IMR-90 (cell line): ENCODE data around the gene ADCK1. TPM values are rescaled to one million over a fixed set of nuclear protein-coding genes. Genes with fewer than 3 reads are reported as not detected.

Experiments
- ATAC-seq: fragments of 200-7000 bp; cut with Tn5 transposase; 2 replicates; pipeline ENCODE4 v1.9.1; 2020; ENCODE audit warnings: low read depth, mild to moderate bottlenecking, moderate library complexity
- BruUV-seq: library from RNA; stranded (reverse); fragments of 400-500 nt; replicated peaks from 2 replicates; lab custom pipeline; 2021; lab: Mats Ljungman, UMichigan
- CTCF ChIA-PET: fragments of 300-600 bp; formaldehyde crosslinking; extraction: SDS; loops from one replicate; lab custom pipeline; 2021; ENCODE audit warnings: antibody characterized with exemption; lab: Yijun Ruan, JAX
- POLR2A ChIA-PET: fragments of 300-600 bp; sonication (Branson Sonifier 250); formaldehyde crosslinking; loops from one replicate; lab custom pipeline; 2022; ENCODE audit warnings: antibody characterized with exemption; ENCODE audit not compliant: unreplicated experiment; lab: Charles Lee
- DNase-seq: peaks from one replicate; pipeline ENCODE4 v3.0.0; 2013
- H2AFZ ChIP-seq: replicated peaks from 2 replicates; pipeline ENCODE3; 2013; ENCODE audit warnings: low read length, mild to moderate bottlenecking; ENCODE audit not compliant: poor library complexity
- H2AK5ac ChIP-seq: 2 replicates; pipeline ENCODE4 v1.6.1; 2013; ENCODE audit warnings: low read depth, low read length, inconsistent platforms
- H2AK9ac ChIP-seq: replicated peaks from 2 replicates; pipeline ENCODE3; 2013; ENCODE audit warnings: mild to moderate bottlenecking, low read depth, low read length, moderate library complexity; ENCODE audit not compliant: poor library complexity
- H2BK120ac ChIP-seq: 2 replicates; pipeline ENCODE4 v1.6.1; 2013; ENCODE audit warnings: low read depth, low read length, inconsistent platforms
- H2BK15ac ChIP-seq: 3 replicates; pipeline ENCODE4 v1.6.1; 2013; ENCODE audit warnings: low read depth, low read length, inconsistent platforms
- H2BK20ac ChIP-seq: 2 replicates; pipeline ENCODE4 v1.6.1; 2013; ENCODE audit warnings: low read depth, mild to moderate bottlenecking, inconsistent platforms, low read length, moderate library complexity
- H2BK5ac ChIP-seq: 2 replicates; pipeline ENCODE4 v1.6.1; 2013; ENCODE audit warnings: mild to moderate bottlenecking, low read depth, low read length, inconsistent platforms; ENCODE audit not compliant: poor library complexity, severe bottlenecking
- H3K14ac ChIP-seq: replicated peaks from 2 replicates; pipeline ENCODE4 v1.6.1; 2013; ENCODE audit warnings: low read depth, low read length, inconsistent platforms
- H3K18ac ChIP-seq: 2 replicates; pipeline ENCODE4 v1.6.1; 2013; ENCODE audit warnings: low read depth, low read length, control low read depth
- H3K23ac ChIP-seq: 2 replicates; pipeline ENCODE4 v1.6.1; 2013; ENCODE audit warnings: low read depth, low read length, inconsistent platforms
- H3K27ac ChIP-seq: 2 replicates; pipeline ENCODE4 v1.5.1; 2013; ENCODE audit warnings: mild to moderate bottlenecking, control low read depth, low read length; ENCODE audit not compliant: insufficient read depth
- H3K27me3 ChIP-seq: 2 replicates; pipeline ENCODE4 v1.6.1; 2013; ENCODE audit warnings: low read length; ENCODE audit not compliant: control insufficient read depth, insufficient read depth
- H3K36me3 ChIP-seq: 2 replicates; pipeline ENCODE4 v1.6.1; 2013; ENCODE audit warnings: low read length, mixed read lengths; ENCODE audit not compliant: control insufficient read depth, insufficient read depth
- H3K4ac ChIP-seq: 2 replicates; pipeline ENCODE4 v1.6.1; 2013; ENCODE audit warnings: low read depth, low read length, inconsistent platforms
- H3K4me1 ChIP-seq: 2 replicates; pipeline ENCODE4 v1.6.1; 2013; ENCODE audit warnings: low read length, mixed read lengths; ENCODE audit not compliant: control insufficient read depth, insufficient read depth
- H3K4me2 ChIP-seq: 2 replicates; pipeline ENCODE4 v1.6.1; 2013; ENCODE audit warnings: low read depth, mild to moderate bottlenecking, control low read depth, low read length, moderate library complexity
- H3K4me3 ChIP-seq: 2 replicates; pipeline ENCODE4 v1.5.1; 2013; ENCODE audit warnings: low read depth, mild to moderate bottlenecking, control low read depth, low read length, moderate library complexity; ENCODE audit not compliant: insufficient read depth
- H3K56ac ChIP-seq: 2 replicates; pipeline ENCODE4 v1.6.1; 2013; ENCODE audit warnings: low read length, inconsistent platforms; ENCODE audit not compliant: insufficient read depth; ENCODE audit errors: extremely low read depth
- H3K79me1 ChIP-seq, 2 experiments: 2 replicates each; pipeline ENCODE4 v1.6.1; 2013; ENCODE audit warnings: low read length in 2 of 2, inconsistent platforms in 1 of 2, low read depth in 1 of 2
- H3K9ac ChIP-seq: 2 replicates; pipeline ENCODE4 v1.6.1; 2013; ENCODE audit warnings: low read depth, low read length, control low read depth
- H3K9me1 ChIP-seq: 2 replicates; pipeline ENCODE4 v1.6.1; 2013; ENCODE audit warnings: low read length, inconsistent platforms; ENCODE audit not compliant: insufficient read depth
- H3K9me3 ChIP-seq: 2 replicates; pipeline ENCODE4 v1.6.1; 2013; ENCODE audit warnings: low read length; ENCODE audit not compliant: control insufficient read depth, insufficient read depth
- H4K20me1 ChIP-seq: 2 replicates; pipeline ENCODE4 v1.6.1; 2013; ENCODE audit warnings: low read length, inconsistent platforms; ENCODE audit not compliant: insufficient read depth
- H4K5ac ChIP-seq: 2 replicates; pipeline ENCODE4 v1.6.1; 2013; ENCODE audit warnings: mild to moderate bottlenecking, low read depth, low read length, control low read depth
- H4K8ac ChIP-seq, 2 experiments: 2 replicates each; pipeline ENCODE4 v1.6.1; 2013; ENCODE audit warnings: low read depth in 2 of 2, low read length in 2 of 2, control low read depth in 1 of 2, inconsistent platforms in 1 of 2
- H4K91ac ChIP-seq: 2 replicates; pipeline ENCODE4 v1.6.1; 2013; ENCODE audit warnings: low read depth, low read length, inconsistent platforms; ENCODE audit not compliant: insufficient read depth
- BHLHE40 ChIP-seq: fragments of 150-350 bp; IDR thresholded peaks from 2 replicates; pipeline ENCODE4 v1.6.1; 2016; ENCODE audit warnings: mild to moderate bottlenecking, low read depth, low read length
- CEBPB ChIP-seq: IDR thresholded peaks from 2 replicates; pipeline ENCODE4 v1.6.1; 2012; ENCODE audit warnings: low read depth, low read length, improper control_type of control experiment
- CHD1 ChIP-seq: IDR thresholded peaks from 2 replicates; pipeline ENCODE4 v1.6.1; 2012; ENCODE audit warnings: low read depth, low read length, improper control_type of control experiment
- FOS ChIP-seq: fragments of 150-350 bp; IDR thresholded peaks from 2 replicates; pipeline ENCODE4 v1.6.1; 2016; ENCODE audit warnings: low read depth, low read length
- MAFK ChIP-seq: IDR thresholded peaks from 2 replicates; pipeline ENCODE4 v1.6.1; 2012; ENCODE audit warnings: low read depth, low read length, improper control_type of control experiment
- MAZ ChIP-seq: IDR thresholded peaks from 2 replicates; pipeline ENCODE4 v1.6.1; 2012; ENCODE audit warnings: low read depth, mild to moderate bottlenecking, low read length, improper control_type of control experiment, moderate library complexity, borderline replicate concordance
- MXI1 ChIP-seq: IDR thresholded peaks from 2 replicates; pipeline ENCODE4 v1.6.1; 2012; ENCODE audit warnings: low read depth, mild to moderate bottlenecking, low read length, moderate library complexity, borderline replicate concordance
- NFE2L2 ChIP-seq: fragments of 150-350 bp; IDR thresholded peaks from 2 replicates; pipeline ENCODE4 v1.6.1; 2016; ENCODE audit warnings: low read depth, mild to moderate bottlenecking, low read length
- POLR2A ChIP-seq: IDR thresholded peaks from 2 replicates; pipeline ENCODE4 v1.6.1; 2012; ENCODE audit warnings: mild to moderate bottlenecking, low read depth, low read length
- RAD21 ChIP-seq: IDR thresholded peaks from 2 replicates; pipeline ENCODE4 v1.6.1; 2012; ENCODE audit warnings: low read length, improper control_type of control experiment
- RCOR1 ChIP-seq: IDR thresholded peaks from 2 replicates; pipeline ENCODE4 v1.6.1; 2012; ENCODE audit warnings: mild to moderate bottlenecking, low read length, improper control_type of control experiment; ENCODE audit not compliant: insufficient replicate concordance
- RFX5 ChIP-seq: IDR thresholded peaks from 2 replicates; pipeline ENCODE4 v1.8.0; 2012; ENCODE audit warnings: low read depth, mild to moderate bottlenecking, low read length, moderate library complexity
- SMC3 ChIP-seq: fragments of 150-350 bp; IDR thresholded peaks from 2 replicates; pipeline ENCODE4 v1.6.1; 2016; ENCODE audit warnings: low read depth, mild to moderate bottlenecking, antibody characterized with exemption, low read length, moderate library complexity
- WGBS, 2 experiments: methylation state at CpG; one replicate each; pipeline versions ENCODE4 v1.1.5 to v1.1.7; 2013; ENCODE audit warnings: missing lambda C conversion rate in 2 of 2; ENCODE audit not compliant: insufficient read length in 1 of 2; ENCODE audit errors: extremely low coverage in 2 of 2; 5-methylcytosine and 5-hydroxymethylcytosine counted together
- dilution Hi-C: fragments of 300-500 bp; cut with HindIII; formaldehyde crosslinking; loops from one replicate; pipeline ENCODE4 v1.14.3; 2018; ENCODE audit warnings: low sequenced_read_pairs; ENCODE audit not compliant: unreplicated experiment
- in situ Hi-C: fragments of 300-500 bp; cut with MboI; formaldehyde crosslinking; loops from 3 replicates; pipeline ENCODE4 v1.14.3; 2019; ENCODE audit warnings: low sequenced_read_pairs, inconsistent platforms, mixed read lengths
- intact Hi-C: fragments of 100-400 bp; cut with micrococcal nuclease; formaldehyde crosslinking; loops from 2 replicates; pipeline ENCODE4 v1.10.0; 2022
- polyA plus RNA-seq, 3 experiments: library from polyadenylated mRNA; depleted of rRNA; stranded (reverse); fragments of >200 nt; gene quantifications; 2 replicates each; pipeline ENCODE4 v1.2.3, GENCODE V29; 2012; ENCODE audit warnings: low replicate concordance in 1 of 3
- total RNA-seq: library from RNA; depleted of rRNA; stranded (reverse); fragments of >200 nt; gene quantifications from 2 replicates; pipeline ENCODE4 v1.2.3, GENCODE V29; 2012
- TF ChIP-seq, protein P1 (sequence below): fragments of 150-350 bp; IDR thresholded peaks from 2 replicates; pipeline ENCODE4 v1.6.1; 2017; ENCODE audit warnings: mild to moderate bottlenecking, antibody characterized with exemption, low read length, low read depth
- TF ChIP-seq, protein P2 (sequence below): fragments of 150-350 bp; IDR thresholded peaks from 2 replicates; pipeline ENCODE4 v1.6.1; 2016; ENCODE audit warnings: low read depth, mild to moderate bottlenecking, low read length, moderate library complexity, borderline replicate concordance
- TF ChIP-seq, protein P3 (sequence below): conservative IDR thresholded peaks from 2 replicates; pipeline ENCODE4 v1.5.1; 2012; ENCODE audit warnings: mild to moderate bottlenecking, low read depth, low read length, improper control_type of control experiment

ADCK1 gene
- total and polyA plus RNA-seq, 2 of the 4 experiments (the other 2 are of a cell fraction): 1.6 to 4.6 TPM

DNA sequence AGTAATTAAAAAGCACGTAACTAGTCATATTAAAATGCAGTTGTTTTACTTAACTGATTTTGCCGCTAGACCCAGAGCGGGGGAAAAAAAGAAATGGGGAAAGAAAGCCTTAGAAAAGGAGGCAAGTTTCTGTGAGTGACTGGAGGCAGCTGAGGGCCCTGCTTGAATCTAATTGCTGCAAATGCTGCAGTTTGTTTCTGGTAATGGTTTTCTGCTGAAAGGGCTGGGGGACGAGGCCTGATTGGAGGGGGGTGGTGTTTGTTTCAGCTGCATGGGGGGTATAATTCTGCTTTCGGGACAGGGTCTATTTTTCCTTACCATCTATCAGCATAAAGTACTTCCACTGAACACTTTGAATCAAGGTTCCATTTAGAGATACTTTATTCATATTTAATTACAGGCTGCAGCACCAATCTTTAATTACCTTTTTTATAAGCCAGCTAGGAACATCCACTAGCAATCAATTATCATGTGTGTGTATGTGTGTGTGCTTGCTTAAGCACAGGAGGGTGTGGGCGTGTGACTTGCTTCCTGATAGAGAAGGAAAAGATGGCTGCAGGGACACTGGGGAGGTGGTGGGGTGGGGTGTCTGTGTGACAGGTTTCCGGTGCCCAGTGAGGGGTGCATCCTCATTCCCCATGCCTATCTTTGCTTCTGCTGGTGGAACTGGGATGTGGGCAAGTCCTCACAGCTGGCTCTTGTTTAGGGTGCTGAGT lies 83.4 kb downstream of the ADCK1 start:
- no peak overlapping the region for H3K9ac ChIP-seq
- no peak overlapping the region for H3K4ac ChIP-seq
- no peak overlapping the region for H4K5ac ChIP-seq
- no peaks in the 10 kb centered on the region for H3K36me3 ChIP-seq
- no peak overlapping the region for H4K91ac ChIP-seq
- BruUV-seq: no TSS peak
- H3K9me1 ChIP-seq: no peaks in the 10 kb centered on the region; the same call in 1 of the 2 replicates
- no peaks in the 10 kb centered on the region for H3K27me3 ChIP-seq
- no peak overlapping the region for H4K8ac ChIP-seq
- intact Hi-C loops (no loop called here), in situ Hi-C loops (no loop called here), dilution Hi-C loops (no loop called here)
- H3K56ac ChIP-seq: no peak overlapping the region
- no peaks in the 10 kb centered on the region for H4K20me1 ChIP-seq
- no peak overlapping the region for H2BK15ac ChIP-seq
- H2BK5ac ChIP-seq: no peak overlapping the region
- no peak overlapping the region for H3K14ac ChIP-seq
- no peak overlapping the region for H3K18ac ChIP-seq
- CTCF ChIA-PET: no interaction called here
- DNase-seq (no peak), ATAC-seq (no peak)
- no peak overlapping the region for H2BK120ac ChIP-seq
- H2AK5ac ChIP-seq: no peak overlapping the region
- no peak overlapping the region for H3K4me2 ChIP-seq
- H3K23ac ChIP-seq: no peak overlapping the region
- no peak overlapping the region for H2AFZ ChIP-seq
- H3K9me3 ChIP-seq: no peaks in the 10 kb centered on the region
- no peak overlapping the region for H3K4me3 ChIP-seq
- no peak overlapping the region for H2AK9ac ChIP-seq
- POLR2A ChIA-PET: no interaction called here
- no peak overlapping the region for H3K27ac ChIP-seq
- H2BK20ac ChIP-seq: no peak overlapping the region
- H3K4me1 ChIP-seq: no peaks in the 10 kb centered on the region
- 53% methylated on average over 3 of the region's 7 CpGs; no CpG with 5 or more reads in 1 of the 2 experiments for WGBS, 2 experiments
- TF ChIP-seq, protein P1, sequence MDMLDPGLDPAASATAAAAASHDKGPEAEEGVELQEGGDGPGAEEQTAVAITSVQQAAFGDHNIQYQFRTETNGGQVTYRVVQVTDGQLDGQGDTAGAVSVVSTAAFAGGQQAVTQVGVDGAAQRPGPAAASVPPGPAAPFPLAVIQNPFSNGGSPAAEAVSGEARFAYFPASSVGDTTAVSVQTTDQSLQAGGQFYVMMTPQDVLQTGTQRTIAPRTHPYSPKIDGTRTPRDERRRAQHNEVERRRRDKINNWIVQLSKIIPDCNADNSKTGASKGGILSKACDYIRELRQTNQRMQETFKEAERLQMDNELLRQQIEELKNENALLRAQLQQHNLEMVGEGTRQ: no peak
- TF ChIP-seq, protein P2, sequence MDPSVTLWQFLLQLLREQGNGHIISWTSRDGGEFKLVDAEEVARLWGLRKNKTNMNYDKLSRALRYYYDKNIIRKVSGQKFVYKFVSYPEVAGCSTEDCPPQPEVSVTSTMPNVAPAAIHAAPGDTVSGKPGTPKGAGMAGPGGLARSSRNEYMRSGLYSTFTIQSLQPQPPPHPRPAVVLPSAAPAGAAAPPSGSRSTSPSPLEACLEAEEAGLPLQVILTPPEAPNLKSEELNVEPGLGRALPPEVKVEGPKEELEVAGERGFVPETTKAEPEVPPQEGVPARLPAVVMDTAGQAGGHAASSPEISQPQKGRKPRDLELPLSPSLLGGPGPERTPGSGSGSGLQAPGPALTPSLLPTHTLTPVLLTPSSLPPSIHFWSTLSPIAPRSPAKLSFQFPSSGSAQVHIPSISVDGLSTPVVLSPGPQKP: no peak
- TF ChIP-seq MAZ (no peak), MAFK (no peak), BHLHE40 (no peak), NFE2L2 (no peak), FOS (no peak), RFX5 (no peak), CHD1 (no peak), MXI1 (no peak), CEBPB (no peak), SMC3 (no peak), POLR2A (no peak), RCOR1 (no peak), RAD21 (no peak)
- TF ChIP-seq, protein P3, sequence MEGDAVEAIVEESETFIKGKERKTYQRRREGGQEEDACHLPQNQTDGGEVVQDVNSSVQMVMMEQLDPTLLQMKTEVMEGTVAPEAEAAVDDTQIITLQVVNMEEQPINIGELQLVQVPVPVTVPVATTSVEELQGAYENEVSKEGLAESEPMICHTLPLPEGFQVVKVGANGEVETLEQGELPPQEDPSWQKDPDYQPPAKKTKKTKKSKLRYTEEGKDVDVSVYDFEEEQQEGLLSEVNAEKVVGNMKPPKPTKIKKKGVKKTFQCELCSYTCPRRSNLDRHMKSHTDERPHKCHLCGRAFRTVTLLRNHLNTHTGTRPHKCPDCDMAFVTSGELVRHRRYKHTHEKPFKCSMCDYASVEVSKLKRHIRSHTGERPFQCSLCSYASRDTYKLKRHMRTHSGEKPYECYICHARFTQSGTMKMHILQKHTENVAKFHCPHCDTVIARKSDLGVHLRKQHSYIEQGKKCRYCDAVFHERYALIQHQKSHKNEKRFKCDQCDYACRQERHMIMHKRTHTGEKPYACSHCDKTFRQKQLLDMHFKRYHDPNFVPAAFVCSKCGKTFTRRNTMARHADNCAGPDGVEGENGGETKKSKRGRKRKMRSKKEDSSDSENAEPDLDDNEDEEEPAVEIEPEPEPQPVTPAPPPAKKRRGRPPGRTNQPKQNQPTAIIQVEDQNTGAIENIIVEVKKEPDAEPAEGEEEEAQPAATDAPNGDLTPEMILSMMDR: no peak
- H3K79me1 ChIP-seq: no peaks in the 10 kb centered on the region
